ENCODE measurements around the gene CYP2D6. TPM values are rescaled to one million over a fixed set of nuclear protein-coding genes. Genes with fewer than 3 reads are reported as not detected.

CYP2D6 gene
- total and polyA plus RNA-seq, 2 of the 8 experiments (the other 6 are each of a cell fraction or from before 2014, with no cell fraction given): 0.93 to 1.7 TPM

- TF ChIP-seq USF2 (IDR thresholded peaks at IDR 0.05; ENCODE audit: low read length) (no peak), RAD21 (IDR thresholded peaks at IDR 0.05 in 1 of 2, conservative IDR thresholded peaks at IDR 0.05 in 1 of 2; ENCODE audit: low read depth in 2 of 2, low read length in 2 of 2) (no peak), SRF (IDR thresholded peaks at IDR 0.05; ENCODE audit: low read depth, low read length) (no peak), SP2 (IDR thresholded peaks at IDR 0.05; ENCODE audit: low read length) (no peak), CBX8 (IDR thresholded peaks at IDR 0.05; ENCODE audit: borderline replicate concordance, low read depth, low read length) (no peak), YY1 (IDR thresholded peaks at IDR 0.05; ENCODE audit: low read depth, low read length) (no peak), JUN (IDR thresholded peaks at IDR 0.05; ENCODE audit: low read depth, low read length) (no peak), E2F6 (IDR thresholded peaks at IDR 0.05) (no peak), SIRT6 (IDR thresholded peaks at IDR 0.05; ENCODE audit: low read length) (no peak), SIX5 (IDR thresholded peaks at IDR 0.05; ENCODE audit: low read depth, low read length) (no peak), FOSL1 (IDR thresholded peaks at IDR 0.05; ENCODE audit: insufficient read depth, low read depth, low read length) (no peak), NANOG (IDR thresholded peaks at IDR 0.05; ENCODE audit: insufficient read depth, low read depth, low read length, poor library complexity, severe bottlenecking) (no peak)
Observed at GRCh38 chr22:42076764-42077485, 53.7 kb downstream of the CYP2D6 start (continued).

Other genes with a start within 250 kb of the CYP2D6 start
- gene SHISA8, start 215.7 kb downstream of the CYP2D6 start, total RNA-seq (2021; fragmentation: NEBNext Ultra II Directional; extraction: Animal tissue kit (Norgen Biotek cat#: 25700)): 0.89 and 0.90 TPM in 2 replicates
- 0.14 and 0.35 TPM in 2 replicates for gene SHISA8, start 215.7 kb downstream of the CYP2D6 start, polyA plus RNA-seq (2011; rRNA removed)
- gene TNFRSF13C, start 204.0 kb downstream of the CYP2D6 start, total RNA-seq (2021; fragmentation: NEBNext Ultra II Directional; extraction: Animal tissue kit (Norgen Biotek cat#: 25700)): 1.8 and 2.0 TPM in 2 replicates
- 1.4 TPM in 2 replicates for gene TNFRSF13C, start 204.0 kb downstream of the CYP2D6 start, polyA plus RNA-seq (2011; rRNA removed)
- 30.0 and 32.0 TPM in 2 replicates for gene CENPM, start 183.7 kb downstream of the CYP2D6 start, total RNA-seq (2021; fragmentation: NEBNext Ultra II Directional; extraction: Animal tissue kit (Norgen Biotek cat#: 25700))
- gene CENPM, start 183.7 kb downstream of the CYP2D6 start, polyA plus RNA-seq (2011; rRNA removed): 80.4 and 94.6 TPM in 2 replicates
- gene SEPTIN3, start 161.4 kb downstream of the CYP2D6 start, total RNA-seq (2021; fragmentation: NEBNext Ultra II Directional; extraction: Animal tissue kit (Norgen Biotek cat#: 25700)): 38.9 and 39.1 TPM in 2 replicates
- gene SEPTIN3, start 161.4 kb downstream of the CYP2D6 start, polyA plus RNA-seq (2011; rRNA removed): 39.7 and 52.9 TPM in 2 replicates
- gene WBP2NL, start 132.0 kb downstream of the CYP2D6 start, total RNA-seq (2021; fragmentation: NEBNext Ultra II Directional; extraction: Animal tissue kit (Norgen Biotek cat#: 25700)): not detected in 2 replicates
- gene WBP2NL, start 132.0 kb downstream of the CYP2D6 start, polyA plus RNA-seq (2011; rRNA removed): not detected in 2 replicates
- gene NAGA, start 60.0 kb downstream of the CYP2D6 start, total RNA-seq (2021; fragmentation: NEBNext Ultra II Directional; extraction: Animal tissue kit (Norgen Biotek cat#: 25700)): 14.7 and 14.8 TPM in 2 replicates
- gene NAGA, start 60.0 kb downstream of the CYP2D6 start, polyA plus RNA-seq (2011; rRNA removed): 30.7 and 39.5 TPM in 2 replicates
- gene PHETA2, start 56.6 kb downstream of the CYP2D6 start, total RNA-seq (2021; fragmentation: NEBNext Ultra II Directional; extraction: Animal tissue kit (Norgen Biotek cat#: 25700)): 7.4 and 8.0 TPM in 2 replicates
- gene PHETA2, start 56.6 kb downstream of the CYP2D6 start, polyA plus RNA-seq (2011; rRNA removed): 7.6 and 8.4 TPM in 2 replicates
- gene SMDT1, start 51.1 kb downstream of the CYP2D6 start, total RNA-seq (2021; fragmentation: NEBNext Ultra II Directional; extraction: Animal tissue kit (Norgen Biotek cat#: 25700)): 35.6 and 36.0 TPM in 2 replicates
- gene SMDT1, start 51.1 kb downstream of the CYP2D6 start, polyA plus RNA-seq (2011; rRNA removed): 34.9 and 40.7 TPM in 2 replicates
- gene NDUFA6, start 40.0 kb downstream of the CYP2D6 start, total RNA-seq (2021; fragmentation: NEBNext Ultra II Directional; extraction: Animal tissue kit (Norgen Biotek cat#: 25700)): 99.5 and 105 TPM in 2 replicates
- gene NDUFA6, start 40.0 kb downstream of the CYP2D6 start, polyA plus RNA-seq (2011; rRNA removed): 60.1 and 76.2 TPM in 2 replicates
- 79.8 and 80.4 TPM in 2 replicates for gene TCF20, start 139.8 kb upstream of the CYP2D6 start, total RNA-seq (2021; fragmentation: NEBNext Ultra II Directional; extraction: Animal tissue kit (Norgen Biotek cat#: 25700))
- gene TCF20, start 139.8 kb upstream of the CYP2D6 start, polyA plus RNA-seq (2011; rRNA removed): 22.0 and 23.3 TPM in 2 replicates

Data from H1 (cell line).